Lower lobe of right lung (tissue), 2 donors: Measurements from ENCODE around the gene PRG3. TPM values are rescaled to one million over a fixed set of nuclear protein-coding genes. Genes with fewer than 3 reads are reported as not detected.

Experiments used
- ATAC-seq, 2 donors: fragments of 200-7000 bp; cut with Tn5 transposase; one replicate each; pipeline ENCODE4 v1.9.1; 2020 to 2022; ENCODE audit warnings: mild to moderate bottlenecking in 2 of 2, moderate library complexity in 2 of 2
- DNase-seq: peaks from one replicate; pipeline ENCODE4 v3.0.0-alpha.2; 2020
- H3K27ac ChIP-seq: fragments of 200-600 bp; one replicate; pipeline ENCODE4 v1.8.0; 2022
- H3K27me3 ChIP-seq: fragments of 200-600 bp; one replicate; pipeline ENCODE4 v1.8.0; 2022; ENCODE audit warnings: low read depth
- H3K36me3 ChIP-seq: fragments of 200-600 bp; one replicate; pipeline ENCODE4 v1.8.0; 2022; ENCODE audit warnings: mild to moderate bottlenecking
- H3K4me1 ChIP-seq: fragments of 200-600 bp; one replicate; pipeline ENCODE4 v1.8.0; 2022
- H3K4me3 ChIP-seq: fragments of 200-600 bp; one replicate; pipeline ENCODE4 v1.8.0; 2022; ENCODE audit warnings: mild to moderate bottlenecking
- H3K9me3 ChIP-seq: fragments of 200-600 bp; one replicate; pipeline ENCODE4 v1.8.0; 2022
- intact Hi-C: fragments of 100-400 bp; cut with DNase I; formaldehyde crosslinking; loops from one replicate; pipeline ENCODE4 v1.11.0; 2022
- total RNA-seq: library from RNA; stranded (reverse); fragmentation: NEBNext Ultra II Directional; extraction: Animal tissue kit (Norgen Biotek cat#: 25700); gene quantifications from one replicate; pipeline ENCODE4 v1.2.1, GENCODE V29; 2021
- TF ChIP-seq, protein P1 (sequence below): fragments of 200-600 bp; IDR thresholded peaks from one replicate; pipeline ENCODE4 v1.8.0; 2022; ENCODE audit warnings: antibody characterized with exemption, mild to moderate bottlenecking
- donor health status: DM: no; HTN: yes; CAD: no; lungs with severe emphysema.

Gene PRG3
- total RNA-seq, 1 donor from 2014 or later = not detected

GRCh38 chr11:57373146-57373545 lies 7.8 kb downstream of the PRG3 start:
- Histone ChIP-seq H3K9me3 (no peaks in the 10 kb centered on the region), H3K27me3 (no peaks in the 10 kb centered on the region), H3K27ac (no peak overlapping the region), H3K4me3 (no peak overlapping the region), H3K4me1 (no peaks in the 10 kb centered on the region), H3K36me3 (no peaks in the 10 kb centered on the region)
- intact Hi-C loops = no loop called here
- ATAC-seq (no peak), DNase-seq (no peak)
- TF ChIP-seq, protein P1, sequence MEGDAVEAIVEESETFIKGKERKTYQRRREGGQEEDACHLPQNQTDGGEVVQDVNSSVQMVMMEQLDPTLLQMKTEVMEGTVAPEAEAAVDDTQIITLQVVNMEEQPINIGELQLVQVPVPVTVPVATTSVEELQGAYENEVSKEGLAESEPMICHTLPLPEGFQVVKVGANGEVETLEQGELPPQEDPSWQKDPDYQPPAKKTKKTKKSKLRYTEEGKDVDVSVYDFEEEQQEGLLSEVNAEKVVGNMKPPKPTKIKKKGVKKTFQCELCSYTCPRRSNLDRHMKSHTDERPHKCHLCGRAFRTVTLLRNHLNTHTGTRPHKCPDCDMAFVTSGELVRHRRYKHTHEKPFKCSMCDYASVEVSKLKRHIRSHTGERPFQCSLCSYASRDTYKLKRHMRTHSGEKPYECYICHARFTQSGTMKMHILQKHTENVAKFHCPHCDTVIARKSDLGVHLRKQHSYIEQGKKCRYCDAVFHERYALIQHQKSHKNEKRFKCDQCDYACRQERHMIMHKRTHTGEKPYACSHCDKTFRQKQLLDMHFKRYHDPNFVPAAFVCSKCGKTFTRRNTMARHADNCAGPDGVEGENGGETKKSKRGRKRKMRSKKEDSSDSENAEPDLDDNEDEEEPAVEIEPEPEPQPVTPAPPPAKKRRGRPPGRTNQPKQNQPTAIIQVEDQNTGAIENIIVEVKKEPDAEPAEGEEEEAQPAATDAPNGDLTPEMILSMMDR = no peak

DNA sequence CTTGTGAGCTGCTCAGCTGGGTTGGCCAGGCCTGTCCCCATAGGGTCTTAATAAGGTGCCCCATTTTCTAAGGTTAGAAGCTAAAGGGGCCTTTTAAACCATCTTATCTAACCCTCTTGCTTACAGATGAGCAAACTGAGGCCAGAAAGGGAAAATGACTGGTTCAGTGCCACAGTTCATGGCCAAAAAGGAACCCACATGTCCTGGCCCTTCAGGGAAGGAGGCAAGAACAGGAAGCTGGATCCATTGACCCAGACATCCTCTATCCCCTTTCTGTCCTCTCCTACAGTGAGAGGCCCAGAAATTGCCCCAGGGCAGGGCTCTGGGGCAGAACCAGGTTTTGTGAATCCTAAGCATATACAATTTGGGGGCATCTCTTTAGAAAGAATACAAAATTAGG lies 10.0 kb downstream of the PRG3 start:
- Histone ChIP-seq H3K36me3 (no peaks in the 10 kb centered on the region), H3K4me3 (no peak overlapping the region), H3K4me1 (no peaks in the 10 kb centered on the region), H3K9me3 (no peaks in the 10 kb centered on the region), H3K27ac (no peak overlapping the region), H3K27me3 (no peaks in the 10 kb centered on the region)
- intact Hi-C loops = no loop called here
- ATAC-seq (no peak), DNase-seq (no peak)
- TF ChIP-seq, protein P1 = no peak

DNA sequence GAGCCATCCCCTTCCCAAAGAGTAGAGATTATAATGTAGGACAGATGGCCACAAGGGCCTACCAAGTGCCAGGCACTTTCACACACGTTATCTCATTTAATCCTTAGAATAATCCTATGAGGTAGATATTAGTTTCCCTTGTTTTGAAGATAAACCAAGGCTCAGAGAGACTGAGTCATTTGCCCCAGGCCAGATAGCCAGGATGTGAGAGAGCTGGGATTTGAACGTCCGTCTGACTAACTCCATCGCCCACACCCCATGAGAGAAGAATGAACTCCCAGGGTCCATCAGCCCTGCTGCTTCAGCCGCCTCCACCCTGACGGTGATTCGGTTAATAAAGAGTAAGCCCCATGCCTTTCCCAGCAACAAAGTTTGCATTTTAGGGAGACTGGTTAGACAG lies 10.7 kb downstream of the PRG3 start:
- Histone ChIP-seq H3K27ac (no peak overlapping the region), H3K4me1 (no peaks in the 10 kb centered on the region), H3K4me3 (no peak overlapping the region), H3K27me3 (no peaks in the 10 kb centered on the region), H3K36me3 (no peaks in the 10 kb centered on the region), H3K9me3 (no peaks in the 10 kb centered on the region)
- no peak for DNase-seq
- TF ChIP-seq, protein P1 = no peak
- intact Hi-C loops = no loop called here
- no peak for ATAC-seq

GRCh38 chr11:57368845-57369232 lies 12.1 kb downstream of the PRG3 start:
- TF ChIP-seq, protein P1 = no peak
- intact Hi-C loops = no loop called here
- ATAC-seq = no peak

DNA sequence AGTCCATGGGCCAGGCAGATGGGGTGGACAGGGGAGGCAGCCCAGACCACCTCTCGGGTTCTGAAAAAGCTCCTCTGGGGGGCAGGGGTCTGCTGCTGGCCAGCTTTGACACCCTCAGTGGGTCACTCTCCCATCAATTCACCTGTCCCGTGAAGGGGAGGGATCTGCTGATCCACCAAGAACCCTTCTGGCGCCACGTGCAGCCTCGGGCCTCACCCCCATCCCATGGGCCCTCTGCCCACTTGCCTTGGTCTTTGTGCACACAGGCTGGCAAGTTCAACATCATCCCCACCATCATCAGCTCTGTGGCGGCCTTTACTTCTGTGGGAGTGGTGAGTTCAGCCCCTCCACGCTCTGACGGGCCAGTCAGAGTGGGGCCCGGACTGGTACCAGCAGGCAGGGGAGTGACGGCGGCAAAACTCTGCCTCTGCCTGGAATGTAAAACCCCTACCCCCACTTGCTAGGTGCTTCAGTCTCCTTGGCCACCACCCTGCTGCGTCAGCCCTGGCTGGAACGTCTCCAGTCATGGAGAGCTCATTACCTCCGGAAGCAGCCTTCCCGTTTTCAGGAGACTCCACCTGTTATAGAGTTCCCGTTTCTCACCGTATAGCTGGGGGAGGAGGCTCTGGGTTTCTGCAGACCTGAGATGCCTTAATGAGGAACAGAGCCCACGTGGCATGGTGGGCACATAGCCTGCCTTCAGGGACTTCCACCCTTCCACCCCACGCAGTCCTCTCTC lies 12.7 kb downstream of the PRG3 start:
- TF ChIP-seq, protein P1 = no peak
- no peak overlapping the region for H3K27ac ChIP-seq
- DNase-seq = peak; percentile 72

More at GRCh38 chr11:57368845-57369232, 12.1 kb downstream of the PRG3 start:
- no peak for DNase-seq
- Histone ChIP-seq H3K4me1 (no peaks in the 10 kb centered on the region), H3K36me3 (no peaks in the 10 kb centered on the region), H3K27me3 (no peaks in the 10 kb centered on the region), H3K9me3 (no peaks in the 10 kb centered on the region), H3K27ac (no peak overlapping the region), H3K4me3 (no peak overlapping the region)

More for the DNA sequence above, 12.7 kb downstream of the PRG3 start:
- Histone ChIP-seq H3K36me3 (no peaks in the 10 kb centered on the region), H3K4me3 (no peak overlapping the region), H3K27me3 (no peaks in the 10 kb centered on the region), H3K4me1 (no peaks in the 10 kb centered on the region), H3K9me3 (no peaks in the 10 kb centered on the region)
- ATAC-seq = peak; percentile 90 to 91
- intact Hi-C loops = no loop called here
